GM12801 (cell line): ENCODE results near the gene TLE4.

Experiments used
- CTCF ChIP-seq: IDR thresholded peaks from one replicate; pipeline ENCODE4 v1.5.1; 2011; ENCODE audit warnings: control low read depth; ENCODE audit not compliant: insufficient read length; ENCODE audit errors: extremely low read depth

TLE4 gene

GRCh38 chr9:79632705-79633104 lies 60.9 kb downstream of the TLE4 start:
- no peak for TF ChIP-seq CTCF

DNA sequence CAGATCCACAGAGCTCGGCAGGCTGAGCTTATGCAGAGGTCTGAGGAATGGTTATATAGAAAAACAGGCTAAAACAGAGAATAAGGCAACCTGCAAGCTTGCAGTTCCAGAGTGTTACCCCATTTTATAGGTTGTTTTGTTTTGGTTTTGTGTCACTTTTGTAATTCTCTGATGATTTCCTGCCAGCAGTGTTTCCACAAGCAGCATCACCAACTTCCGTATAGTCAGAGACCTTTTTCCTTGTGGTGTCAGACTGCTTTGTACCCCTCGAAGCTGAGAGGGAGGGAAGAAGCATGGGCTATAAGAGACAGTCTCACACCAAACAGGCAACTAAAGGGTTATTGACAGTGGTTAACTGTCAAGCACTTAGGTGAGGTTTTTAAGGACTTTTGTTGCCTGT lies 61.8 kb downstream of the TLE4 start:
- TF ChIP-seq CTCF = no peak

GRCh38 chr9:79637177-79637925 lies 65.6 kb downstream of the TLE4 start:
- no peak for TF ChIP-seq CTCF

- TF ChIP-seq CTCF = no peak
Observed at GRCh38 chr9:79638806-79639205, 67.0 kb downstream of the TLE4 start.

GRCh38 chr9:79639354-79639753 lies 67.6 kb downstream of the TLE4 start:
- TF ChIP-seq CTCF = no peak

GRCh38 chr9:79641070-79641469 lies 69.3 kb downstream of the TLE4 start:
- TF ChIP-seq CTCF = no peak

DNA sequence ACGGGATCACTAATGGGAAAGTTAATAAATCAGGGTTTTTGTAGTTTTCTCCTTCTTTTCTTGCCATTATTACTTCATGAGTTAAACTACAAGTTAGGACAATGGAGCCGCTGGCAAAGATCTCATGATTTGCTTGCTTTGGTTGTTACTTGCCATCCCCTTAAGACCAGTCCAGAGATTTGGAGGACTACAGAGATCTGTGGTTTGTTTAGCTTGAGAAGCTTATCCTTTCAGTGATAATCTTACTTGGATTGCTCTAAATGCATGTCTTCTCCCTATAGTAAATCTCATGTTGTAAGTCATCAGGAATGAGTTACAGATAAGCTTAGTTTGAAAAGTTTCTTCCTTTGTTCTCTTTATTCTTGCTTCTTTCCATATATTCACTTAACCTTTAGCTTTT lies 70.9 kb downstream of the TLE4 start:
- TF ChIP-seq CTCF = no peak
